Osteoblast (primary cell): ENCODE measurements around the gene CELF5. TPM values are rescaled to one million over a fixed set of nuclear protein-coding genes. Genes with fewer than 3 reads are reported as not detected.
"Not testable (repeated sequence)": the region's sequence is repeated elsewhere in the genome, so short reads cannot be mapped to it uniquely, and the experiment has no call there.

Experiments used
- DNase-seq: peaks from one replicate; pipeline ENCODE4 v3.0.0; 2011; ENCODE audit warnings: low spot score, mixed read lengths; ENCODE audit not compliant: insufficient read length; ENCODE audit errors: missing footprints
- H2AFZ ChIP-seq: 2 replicates; pipeline ENCODE4 v1.6.0; 2011; ENCODE audit warnings: mild to moderate bottlenecking, low read length
- H3K27ac ChIP-seq: 2 replicates; pipeline ENCODE4 v1.5.1; 2011; ENCODE audit warnings: mild to moderate bottlenecking, low read depth, low read length, moderate library complexity
- H3K27me3 ChIP-seq: 2 replicates; pipeline ENCODE4 v1.6.0; 2012; ENCODE audit warnings: mild to moderate bottlenecking, control low read depth, inconsistent platforms, low read length, moderate library complexity; ENCODE audit not compliant: insufficient read depth
- H3K36me3 ChIP-seq: 2 replicates; pipeline ENCODE4 v1.5.1; 2011; ENCODE audit warnings: mild to moderate bottlenecking, low read length, control low read depth, moderate library complexity; ENCODE audit not compliant: insufficient read depth
- H3K4me1 ChIP-seq: 2 replicates; pipeline ENCODE4 v1.5.1; 2011; ENCODE audit warnings: mild to moderate bottlenecking, low read length, control low read depth, moderate library complexity; ENCODE audit not compliant: insufficient read depth
- H3K4me2 ChIP-seq: 2 replicates; pipeline ENCODE4 v1.6.0; 2011; ENCODE audit warnings: mild to moderate bottlenecking, low read length; ENCODE audit not compliant: insufficient read depth
- H3K4me3 ChIP-seq: fragments of 200-600 bp; sonication (generic); 3 replicates; pipeline ENCODE4 v1.5.1; 2012; ENCODE audit warnings: mild to moderate bottlenecking, low read length, inconsistent platforms; ENCODE audit not compliant: insufficient read depth
- H3K79me2 ChIP-seq: 2 replicates; pipeline ENCODE4 v1.6.0; 2012; ENCODE audit warnings: mild to moderate bottlenecking, low read length, control low read depth, inconsistent platforms; ENCODE audit not compliant: insufficient read depth
- H3K9me3 ChIP-seq: 2 replicates; pipeline ENCODE4 v1.5.1; 2011; ENCODE audit warnings: low read depth, low read length, control low read depth
- H4K20me1 ChIP-seq: 2 replicates; pipeline ENCODE4 v1.6.0; 2012; ENCODE audit warnings: mild to moderate bottlenecking, low read length, control low read depth; ENCODE audit not compliant: insufficient read depth
- CTCF ChIP-seq: IDR thresholded peaks from 2 replicates; pipeline ENCODE4 v1.5.1; 2011; ENCODE audit warnings: mild to moderate bottlenecking, low read depth, low read length, moderate library complexity; ENCODE audit errors: extremely low read depth
- total RNA-seq: library from RNA; depleted of rRNA; stranded (reverse); fragments of >200 nt; gene quantifications from 2 replicates; pipeline ENCODE4 v1.2.3, GENCODE V29; 2012

The CELF5 gene
- total RNA-seq, 1 donor = not detected

GRCh38 chr19:3289971-3290569, 65.6 kb downstream of the CELF5 start:
- Histone ChIP-seq H3K27ac (no peak overlapping the region), H3K4me2 (no peak overlapping the region), H3K36me3 (no peaks in the 10 kb centered on the region), H3K4me1 (no peaks in the 10 kb centered on the region), H3K27me3 (peaks cover 32% of the 10 kb centered on the region), H2AFZ (no peak overlapping the region), H3K79me2 (no peaks in the 10 kb centered on the region), H4K20me1 (no peaks in the 10 kb centered on the region), H3K4me3 (no peak overlapping the region), H3K9me3 (no peaks in the 10 kb centered on the region)
- DNase-seq = peak; percentile 82
- no peak for TF ChIP-seq CTCF

- H3K36me3 ChIP-seq, H4K20me1 ChIP-seq, H3K9me3 ChIP-seq, H2AFZ ChIP-seq, DNase-seq, H3K79me2 ChIP-seq, H3K4me3 ChIP-seq, H3K4me2 ChIP-seq, H3K4me1 ChIP-seq, H3K27ac ChIP-seq: not testable (repeated sequence)
- peaks cover 32% of the 10 kb centered on the region for H3K27me3 ChIP-seq
These were observed 66.4 kb downstream of the CELF5 start for GRCh38 chr19:3290858-3291257.

- Histone ChIP-seq H3K27ac (no peak overlapping the region), H3K36me3 (no peaks in the 10 kb centered on the region), H3K9me3 (no peaks in the 10 kb centered on the region), H3K4me1 (no peaks in the 10 kb centered on the region), H2AFZ (no peak overlapping the region), H3K4me2 (no peak overlapping the region), H3K27me3 (peaks cover 32% of the 10 kb centered on the region), H4K20me1 (no peaks in the 10 kb centered on the region), H3K4me3 (no peak overlapping the region), H3K79me2 (no peaks in the 10 kb centered on the region)
- DNase-seq = no peak
- TF ChIP-seq CTCF = no peak
These were observed 67.2 kb downstream of the CELF5 start for GRCh38 chr19:3291644-3292043.

GRCh38 chr19:3292958-3293529, 68.6 kb downstream of the CELF5 start:
- no peak for TF ChIP-seq CTCF
- no peak overlapping the region for H3K4me2 ChIP-seq
- no peaks in the 10 kb centered on the region for H3K79me2 ChIP-seq
- no peaks in the 10 kb centered on the region for H3K9me3 ChIP-seq
- DNase-seq = peak; percentile 41
- H3K27ac ChIP-seq = no peak overlapping the region
- no peaks in the 10 kb centered on the region for H3K36me3 ChIP-seq
- H4K20me1 ChIP-seq = no peaks in the 10 kb centered on the region
- no peak overlapping the region for H2AFZ ChIP-seq
- H3K4me1 ChIP-seq = no peaks in the 10 kb centered on the region
- H3K4me3 ChIP-seq = no peak overlapping the region
- peaks cover 32% of the 10 kb centered on the region for H3K27me3 ChIP-seq
